CD14-positive monocyte (primary cell): ENCODE data around the gene CABCOCO1. TPM values are rescaled to one million over a fixed set of nuclear protein-coding genes. Genes with fewer than 3 reads are reported as not detected.
A peak's percentile ranks its signal among the peaks of the same experiment; 100 is the strongest.

Source experiments
- DNase-seq, 3 donors: peaks; one replicate each; pipeline ENCODE4 v3.0.0-alpha.2; 2011 to 2022
- H2AFZ ChIP-seq: 2 replicates; pipeline ENCODE4 v1.6.0; 2012; ENCODE audit warnings: mild to moderate bottlenecking, low read depth, low read length, inconsistent platforms; ENCODE audit not compliant: insufficient read depth, poor library complexity, severe bottlenecking
- H3K27ac ChIP-seq, 2 donors: 1 replicate in 1 of 2; 2 replicates in 1 of 2; pipeline ENCODE4 v1.5.1; 2012 to 2013; ENCODE audit warnings: low read length in 2 of 2, control low read depth in 1 of 2, inconsistent platforms in 1 of 2, low read depth in 1 of 2, mild to moderate bottlenecking in 1 of 2
- H3K27me3 ChIP-seq, 2 donors: one replicate each; pipeline versions ENCODE4 v1.6.0 to v1.6.1; 2011 to 2013; ENCODE audit warnings: low read length in 2 of 2; ENCODE audit not compliant: control insufficient read depth in 2 of 2, insufficient read depth in 2 of 2
- H3K36me3 ChIP-seq, 2 donors: replicated peaks in 1 of 2; 1 replicate in 1 of 2; 2 replicates in 1 of 2; pipeline versions ENCODE4 v1.5.1 to v1.6.1; 2012 to 2013; ENCODE audit warnings: low read length in 2 of 2, control low read depth in 1 of 2, inconsistent platforms in 1 of 2, mild to moderate bottlenecking in 1 of 2; ENCODE audit not compliant: insufficient read depth in 2 of 2, control insufficient read depth in 1 of 2
- H3K4me1 ChIP-seq, 2 donors: 1 replicate in 1 of 2; 2 replicates in 1 of 2; pipeline versions ENCODE4 v1.5.1 to v1.6.1; 2012 to 2013; ENCODE audit warnings: low read length in 2 of 2, control low read depth in 1 of 2, inconsistent platforms in 1 of 2, mild to moderate bottlenecking in 1 of 2, moderate library complexity in 1 of 2; ENCODE audit not compliant: insufficient read depth in 2 of 2, control insufficient read depth in 1 of 2
- H3K4me2 ChIP-seq: replicated peaks from 2 replicates; pipeline ENCODE3; 2012; ENCODE audit warnings: low read length, moderate library complexity, mild to moderate bottlenecking; ENCODE audit not compliant: poor library complexity, severe bottlenecking; ENCODE audit errors: extremely low read depth
- H3K4me3 ChIP-seq, 3 experiments: fragments of 200-600 bp in 1 of 3; sonication (generic) in 1 of 3; replicated peaks in 1 of 3; 1 replicate in 2 of 3; 2 replicates in 1 of 3; pipeline ENCODE4 v1.5.1; 2011 to 2013; ENCODE audit warnings: low read length in 3 of 3, mild to moderate bottlenecking in 3 of 3, control low read depth in 2 of 3, low read depth in 2 of 3, inconsistent platforms in 1 of 3, moderate library complexity in 1 of 3
- H3K79me2 ChIP-seq: 2 replicates; pipeline ENCODE4 v1.6.0; 2012; ENCODE audit warnings: mild to moderate bottlenecking, control low read depth, inconsistent platforms, low read length, moderate library complexity; ENCODE audit not compliant: insufficient read depth
- H3K9ac ChIP-seq: 2 replicates; pipeline ENCODE4 v1.6.0; 2017; ENCODE audit warnings: low read length, mild to moderate bottlenecking; ENCODE audit not compliant: insufficient read depth, poor library complexity, severe bottlenecking
- H3K9me3 ChIP-seq, 2 donors: replicated peaks in 1 of 2; 1 replicate in 1 of 2; 2 replicates in 1 of 2; pipeline versions ENCODE4 v1.5.1 to v1.6.1; 2012 to 2013; ENCODE audit warnings: low read length in 2 of 2, control low read depth in 1 of 2; ENCODE audit not compliant: control insufficient read depth in 1 of 2, insufficient read depth in 1 of 2
- H4K20me1 ChIP-seq: 2 replicates; pipeline ENCODE4 v1.6.0; 2012; ENCODE audit warnings: mild to moderate bottlenecking, low read length, control low read depth, moderate library complexity; ENCODE audit not compliant: insufficient read depth
- H3K27ac Mint-ChIP-seq, 7 donors: one replicate each; pipeline ENCODE4 v1.8.0; 2020; ENCODE audit warnings: mild to moderate bottlenecking in 7 of 7, mixed read lengths in 7 of 7, moderate library complexity in 6 of 7, inconsistent platforms in 2 of 7
- H3K27me3 Mint-ChIP-seq, 3 donors: one replicate each; pipeline ENCODE4 v1.8.0; 2021 to 2022; ENCODE audit warnings: low read depth in 3 of 3, mild to moderate bottlenecking in 3 of 3, mixed read lengths in 3 of 3, moderate library complexity in 3 of 3, inconsistent platforms in 1 of 3
- H3K36me3 Mint-ChIP-seq, 2 donors: one replicate each; pipeline ENCODE4 v1.8.0; 2020; ENCODE audit warnings: mixed read lengths in 2 of 2, inconsistent platforms in 1 of 2, mild to moderate bottlenecking in 1 of 2
- H3K4me1 Mint-ChIP-seq: one replicate; pipeline ENCODE4 v1.8.0; 2020; ENCODE audit warnings: mild to moderate bottlenecking, mixed read lengths
- H3K4me3 Mint-ChIP-seq, 2 donors: one replicate each; pipeline ENCODE4 v1.8.0; 2020; ENCODE audit warnings: mild to moderate bottlenecking in 2 of 2, mixed read lengths in 2 of 2, moderate library complexity in 1 of 2
- H3K9me3 Mint-ChIP-seq, 7 donors: one replicate each; pipeline ENCODE4 v1.8.0; 2020 to 2022; ENCODE audit warnings: mixed read lengths in 7 of 7, mild to moderate bottlenecking in 6 of 7, moderate library complexity in 6 of 7, inconsistent platforms in 2 of 7
- WGBS: methylation state at CpG from one replicate; pipeline ENCODE4 v1.1.5; 2013; ENCODE audit warnings: missing lambda C conversion rate; ENCODE audit not compliant: insufficient coverage; 5-methylcytosine and 5-hydroxymethylcytosine counted together
- intact Hi-C, 2 donors: fragments of 100-400 bp; cut with micrococcal nuclease; formaldehyde crosslinking; loops; one replicate each; pipeline versions ENCODE4 v1.15.0 to v1.15.1; 2023
- polyA plus RNA-seq, 3 donors: library from polyadenylated mRNA; depleted of rRNA in 1 of 3; unstranded in 2 of 3; stranded (reverse) in 1 of 3; fragments of 300-500 nt in 2 of 3; fragments of >200 nt in 1 of 3; fragmentation: Illumina TruSeq in 2 of 3; gene quantifications; 1 replicate in 2 of 3; 2 replicates in 1 of 3; pipeline ENCODE4 v1.2.3, GENCODE V29; 2012 to 2021
- TF ChIP-seq, protein P1 (sequence below): fragments of 200-600 bp; IDR thresholded peaks from one replicate; pipeline ENCODE4 v1.8.0; 2022; ENCODE audit warnings: antibody characterized with exemption, mild to moderate bottlenecking

Gene CABCOCO1
- polyA plus RNA-seq, 3 donors = not detected

DNA sequence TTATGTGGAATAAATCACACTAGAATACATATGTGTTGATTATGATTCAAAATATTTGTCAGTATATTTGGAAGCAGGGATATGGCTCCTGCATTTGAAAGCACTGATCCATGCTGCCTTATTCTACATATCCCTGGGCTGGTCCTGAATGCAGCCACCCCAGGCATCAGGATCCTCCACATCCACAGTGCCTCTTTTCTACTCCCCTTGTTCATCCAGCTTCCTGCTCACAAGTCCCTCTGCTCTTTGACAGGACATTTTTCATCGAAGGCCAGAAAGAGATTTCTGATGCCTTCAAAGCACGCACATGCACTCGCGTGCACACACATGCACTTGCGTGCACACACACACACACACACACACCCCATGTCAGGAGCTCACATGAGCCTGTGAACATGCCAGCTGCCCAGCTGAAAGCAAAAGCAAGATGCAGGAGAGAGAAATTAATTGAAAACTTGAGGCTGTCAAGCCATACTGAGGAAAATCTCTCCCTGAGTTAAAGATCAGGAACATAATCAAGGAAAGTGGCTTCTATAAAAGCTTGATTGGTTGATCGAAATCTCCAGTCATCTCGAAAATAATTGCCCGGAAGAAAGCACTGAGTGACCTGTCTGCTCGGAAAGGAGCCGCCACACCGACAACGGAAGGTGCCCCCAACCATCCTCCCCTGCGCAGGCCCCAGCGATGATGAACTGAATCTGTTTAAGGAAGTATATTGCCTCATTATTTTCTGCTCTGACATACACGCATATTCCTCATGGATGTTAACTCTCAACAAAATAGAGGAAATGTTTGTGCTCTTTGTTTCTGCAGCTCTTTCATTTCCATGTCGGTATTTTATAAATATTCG, 134.8 kb downstream of the CABCOCO1 start:
- H3K9me3 ChIP-seq = no peaks in the 10 kb centered on the region
- no peaks in the 10 kb centered on the region for H3K36me3 Mint-ChIP-seq
- TF ChIP-seq, protein P1, sequence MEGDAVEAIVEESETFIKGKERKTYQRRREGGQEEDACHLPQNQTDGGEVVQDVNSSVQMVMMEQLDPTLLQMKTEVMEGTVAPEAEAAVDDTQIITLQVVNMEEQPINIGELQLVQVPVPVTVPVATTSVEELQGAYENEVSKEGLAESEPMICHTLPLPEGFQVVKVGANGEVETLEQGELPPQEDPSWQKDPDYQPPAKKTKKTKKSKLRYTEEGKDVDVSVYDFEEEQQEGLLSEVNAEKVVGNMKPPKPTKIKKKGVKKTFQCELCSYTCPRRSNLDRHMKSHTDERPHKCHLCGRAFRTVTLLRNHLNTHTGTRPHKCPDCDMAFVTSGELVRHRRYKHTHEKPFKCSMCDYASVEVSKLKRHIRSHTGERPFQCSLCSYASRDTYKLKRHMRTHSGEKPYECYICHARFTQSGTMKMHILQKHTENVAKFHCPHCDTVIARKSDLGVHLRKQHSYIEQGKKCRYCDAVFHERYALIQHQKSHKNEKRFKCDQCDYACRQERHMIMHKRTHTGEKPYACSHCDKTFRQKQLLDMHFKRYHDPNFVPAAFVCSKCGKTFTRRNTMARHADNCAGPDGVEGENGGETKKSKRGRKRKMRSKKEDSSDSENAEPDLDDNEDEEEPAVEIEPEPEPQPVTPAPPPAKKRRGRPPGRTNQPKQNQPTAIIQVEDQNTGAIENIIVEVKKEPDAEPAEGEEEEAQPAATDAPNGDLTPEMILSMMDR = no peak
- H3K27ac ChIP-seq = no peak overlapping the region
- no peaks in the 10 kb centered on the region for H4K20me1 ChIP-seq
- no peak overlapping the region for H2AFZ ChIP-seq
- intact Hi-C loops = no loop called here
- no peaks in the 10 kb centered on the region for H3K27me3 ChIP-seq
- H3K9me3 Mint-ChIP-seq = peaks cover 0 to 2% (median 0%) of the 10 kb centered on the region in 7 donors
- no peak for DNase-seq
- no peak overlapping the region for H3K4me2 ChIP-seq
- H3K4me3 Mint-ChIP-seq = no peak overlapping the region
- H3K9ac ChIP-seq = no peak overlapping the region
- peak overlapping the region in 1 of 7 donors; percentile 3 for H3K27ac Mint-ChIP-seq
- no peak overlapping the region for H3K4me3 ChIP-seq
- no peaks in the 10 kb centered on the region for H3K79me2 ChIP-seq
- no peaks in the 10 kb centered on the region for H3K4me1 Mint-ChIP-seq
- H3K4me1 ChIP-seq = no peaks in the 10 kb centered on the region
- 80% methylated on average over 3 of the region's 17 CpGs for WGBS
- peaks cover 0 to 2% (median 0%) of the 10 kb centered on the region in 3 donors for H3K27me3 Mint-ChIP-seq
- H3K36me3 ChIP-seq = no peaks in the 10 kb centered on the region

DNA sequence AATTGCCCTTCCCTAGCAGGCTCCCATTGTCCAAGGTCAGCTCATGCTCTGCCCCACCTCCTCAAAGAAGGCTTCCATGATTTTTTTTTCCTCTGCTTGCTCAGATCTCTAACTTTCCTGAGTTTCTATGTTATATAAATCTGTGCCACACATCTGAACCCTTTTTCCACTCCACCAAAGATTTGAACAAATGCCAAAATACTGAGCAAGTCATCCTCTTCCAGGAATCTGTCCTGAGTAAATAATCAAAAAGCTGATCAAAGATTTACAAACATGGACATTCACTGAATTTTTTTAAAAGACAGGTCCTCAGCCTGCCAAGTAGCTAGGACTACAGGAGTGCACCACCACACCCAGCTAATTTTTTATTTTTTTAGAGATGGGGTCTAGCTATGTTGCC, 136.0 kb downstream of the CABCOCO1 start:
- H3K4me3 ChIP-seq = no peak overlapping the region
- no peaks in the 10 kb centered on the region for H3K9me3 ChIP-seq
- no peak for DNase-seq
- peaks cover 0 to 2% (median 0%) of the 10 kb centered on the region in 7 donors for H3K9me3 Mint-ChIP-seq
- no peak overlapping the region for H3K4me3 Mint-ChIP-seq
- H2AFZ ChIP-seq = no peak overlapping the region
- H3K4me2 ChIP-seq = no peak overlapping the region
- H3K27me3 ChIP-seq = no peaks in the 10 kb centered on the region
- intact Hi-C loops = no loop called here
- H3K36me3 Mint-ChIP-seq = no peaks in the 10 kb centered on the region
- H4K20me1 ChIP-seq = no peaks in the 10 kb centered on the region
- no peaks in the 10 kb centered on the region for H3K4me1 ChIP-seq
- H3K36me3 ChIP-seq = no peaks in the 10 kb centered on the region
- TF ChIP-seq, protein P1 = no peak
- no peak overlapping the region for H3K9ac ChIP-seq
- peaks cover 0 to 3% (median 0%) of the 10 kb centered on the region in 3 donors for H3K27me3 Mint-ChIP-seq
- H3K79me2 ChIP-seq = no peaks in the 10 kb centered on the region
- H3K27ac Mint-ChIP-seq = no peak overlapping the region
- H3K4me1 Mint-ChIP-seq = no peaks in the 10 kb centered on the region
- H3K27ac ChIP-seq = no peak overlapping the region
